Heart right ventricle (tissue), 16 donors: Measurements from ENCODE around the gene RAB25. TPM values are rescaled to one million over a fixed set of nuclear protein-coding genes. Genes with fewer than 3 reads are reported as not detected.

Experiments used
- ATAC-seq, 8 donors: fragments of 200-7000 bp; cut with Tn5 transposase; one replicate each; pipeline ENCODE4 v1.9.1; 2020; ENCODE audit warnings: mild to moderate bottlenecking in 8 of 8, moderate library complexity in 8 of 8, moderate number of reproducible peaks in 1 of 8
- DNase-seq, 2 donors: peaks; one replicate each; pipeline ENCODE4 v3.0.0-alpha.2; 2020
- H3K27ac ChIP-seq, 10 donors: fragments of 200-600 bp; sonication (generic) in 2 of 10; one replicate each; pipeline versions ENCODE4 v1.5.0 to v1.8.0; 2020 to 2022; ENCODE audit warnings: mild to moderate bottlenecking in 3 of 10
- H3K27me3 ChIP-seq, 7 donors: fragments of 200-600 bp; one replicate each; pipeline ENCODE4 v1.8.0; 2021 to 2022; ENCODE audit warnings: mild to moderate bottlenecking in 2 of 7
- H3K36me3 ChIP-seq, 9 donors: fragments of 200-600 bp; sonication (generic) in 1 of 9; one replicate each; pipeline versions ENCODE4 v1.5.0 to v1.8.0; 2020 to 2022; ENCODE audit warnings: mild to moderate bottlenecking in 2 of 9
- H3K4me1 ChIP-seq, 9 donors: fragments of 200-600 bp; sonication (generic) in 1 of 9; one replicate each; pipeline versions ENCODE4 v1.5.0 to v1.8.0; 2020 to 2022; ENCODE audit warnings: mild to moderate bottlenecking in 4 of 9
- H3K4me3 ChIP-seq, 10 donors: fragments of 200-600 bp; sonication (generic) in 2 of 10; one replicate each; pipeline versions ENCODE4 v1.5.0 to v1.8.0; 2020 to 2022; ENCODE audit warnings: mild to moderate bottlenecking in 7 of 10, moderate library complexity in 2 of 10
- H3K9me3 ChIP-seq, 11 donors: fragments of 200-600 bp in 10 of 11; sonication (generic) in 2 of 11; one replicate each; pipeline versions ENCODE4 v1.5.0 to v1.8.0; 2013 to 2022; ENCODE audit warnings: mild to moderate bottlenecking in 2 of 11, control low read depth in 1 of 11, moderate library complexity in 1 of 11
- CTCF ChIP-seq, 9 donors: fragments of 200-600 bp; sonication (generic) in 2 of 9; IDR thresholded peaks; one replicate each; pipeline versions ENCODE4 v1.5.0 to v1.8.0; 2021 to 2022; ENCODE audit warnings: antibody characterized with exemption in 9 of 9, mild to moderate bottlenecking in 5 of 9, moderate library complexity in 1 of 9
- WGBS, 2 donors: extraction: QIAGEN DNeasy Blood & Tissue Kit; methylation state at CpG; one replicate each; pipeline ENCODE4 v1.1.7; 2013; ENCODE audit warnings: inconsistent platforms in 1 of 2; 5-methylcytosine and 5-hydroxymethylcytosine counted together
- intact Hi-C, 10 donors: fragments of 100-400 bp; cut with DNase I; formaldehyde crosslinking; loops; one replicate each; pipeline versions ENCODE4 v1.11.1 to v1.14.2; 2022
- polyA plus RNA-seq, 2 donors: library from polyadenylated mRNA; stranded (reverse); fragments of 200-250 nt; gene quantifications; one replicate each; pipeline ENCODE4 v1.2.3, GENCODE V29; 2013
- total RNA-seq, 10 donors: library from RNA; stranded (reverse); fragmentation: NEBNext Ultra II Directional in 3 of 10; extraction: Animal tissue kit (Norgen Biotek cat#: 25700) in 3 of 10; gene quantifications; one replicate each; pipeline versions ENCODE4 v1.2.1 to v1.2.4, GENCODE V29; 2021 to 2023
- donor health status: Arrhythmogenic right ventricular cardiomyopathy.
- donor health status: ischemic (EF 13 %, LVEDD 7.1; RV severe dilation, severe dysfunction).
- donor health status: healthy with polysubstance abuse.
- donor health status: DM: no; HTN: yes; CAD: no.
- donor health status: DM: no; HTN: no; CAD: no.
- donor health status: ischemic (EF 25% LVEDD 6.9; RV normal size, moderate dysfunction).
- donor health status: ischemic (EF 25% LVEDD 5.7; RV mildly dilated, moderate dysfunction).
- donor health status: healthy.
- donor health status: DM: yes; HTN: yes; CAD: no.
- donor health status: Ischemic cardiomyopathy.
- donor health status: ischemic (EF 35%, LVEDD 5.7; RV mildly dilated, moderate dysfunction).
- donor health status: nonischemic (EF 11% LVEDD 7.7; RV severe dilation, severe dysfunction).
- donor health status: DM: yes; HTN: yes; CAD: no.
- donor health status: PGD.
- donor health status: ischemic (EF 29% LVEDD 5.4; RV normal size, mild dysfunction).
- donor health status: nonischemic (EF 23%, LVEDD 6.1; RV moderate dilation, normal function).

The RAB25 gene
- total and polyA plus RNA-seq, 12 donors, result 0.17 to 0.50 TPM; not detected in 10

- Histone ChIP-seq H3K27me3 (peaks cover 0 to 31% (median 0%) of the 10 kb centered on the region in 7 donors), H3K4me1 (peaks cover 4 to 37% (median 23%) of the 10 kb centered on the region in 9 donors), H3K9me3 (no peaks in the 10 kb centered on the region), H3K4me3 (peak overlapping the region; percentile 67 to 90 (median 79)), H3K36me3 (no peaks in the 10 kb centered on the region), H3K27ac (peak overlapping the region in 3 of 10 donors; percentile 26 to 68 (median 62))
- WGBS, 2 donors, result 1 to 3% methylated on average over 8 to 9 of the region's 10 CpGs
- ATAC-seq, result peak in 1 of 8 donors; percentile 0
- TF ChIP-seq CTCF (IDR thresholded peaks at IDR 0.05), result no peak
- DNase-seq, result no peak
- intact Hi-C loops, result no loop called here
Observed at GRCh38 chr1:156081917-156082308, 21.0 kb downstream of the RAB25 start.

DNA sequence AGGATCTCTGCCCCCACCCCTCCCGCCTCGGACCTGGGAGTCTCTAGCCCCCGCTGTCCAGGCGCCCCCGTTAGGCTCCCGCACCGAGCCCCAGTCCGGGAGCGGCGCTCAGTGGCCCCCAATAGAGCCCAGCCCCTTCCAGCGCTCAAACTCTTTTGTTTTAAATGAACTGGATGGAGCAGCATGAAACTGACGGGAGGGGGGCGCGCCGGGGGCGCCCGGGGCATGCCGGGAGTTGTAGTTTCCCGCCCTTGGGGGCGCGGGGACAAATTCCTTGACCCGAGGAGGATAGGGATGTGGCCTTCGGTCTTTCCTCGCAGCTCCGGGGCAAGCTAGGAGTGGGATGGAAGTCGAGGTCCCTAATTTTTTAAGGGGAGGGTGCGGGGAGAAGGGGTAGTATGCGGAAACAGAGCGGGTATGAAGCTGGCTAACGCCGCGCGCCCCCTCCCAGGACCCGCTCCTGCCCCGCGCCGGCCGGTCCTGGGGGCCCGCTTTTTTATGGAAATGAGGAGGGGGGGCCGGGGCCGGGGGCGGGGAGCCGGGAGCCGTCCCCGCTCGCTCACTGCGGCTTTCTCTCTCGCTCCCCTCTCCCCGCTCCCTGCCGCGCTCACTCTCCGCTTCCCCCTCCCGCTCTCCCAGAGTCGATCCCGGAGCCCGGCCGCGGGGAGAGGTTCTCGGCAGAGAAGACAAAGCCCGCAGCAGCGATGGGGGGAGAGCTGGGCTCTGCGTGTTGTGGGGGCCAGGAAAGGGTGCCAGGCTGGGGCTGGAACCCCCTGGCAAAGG, 21.5 kb downstream of the RAB25 start, which contains the start of gene MEX3A:
MEX3A (minus strand) TSS at position 157 of the 783 bp plus-strand sequence. CDS start 467 bp downstream, outside the sequence.
- Histone ChIP-seq H3K36me3 (no peaks in the 10 kb centered on the region), H3K9me3 (no peaks in the 10 kb centered on the region), H3K4me3 (peak within 1 kb of the TSS; percentile 67 to 90 (median 79)), H3K27ac (peak within 1 kb of the TSS in 7 of 10 donors; percentile 6 to 73 (median 58)), H3K4me1 (peaks cover 4 to 40% (median 23%) of the 10 kb centered on the region in 9 donors), H3K27me3 (peaks cover 0 to 31% (median 0%) of the 10 kb centered on the region in 7 donors)
- peak; percentile 80 to 88 (median 86) for ATAC-seq
- 0 to 1% methylated on average over 50 to 62 of the region's 62 CpGs for WGBS, 2 donors
- peak; percentile 76 to 78 for DNase-seq
- no peak for TF ChIP-seq CTCF (IDR thresholded peaks at IDR 0.05)
- intact Hi-C loops, result no loop called here

- ATAC-seq, result no peak
- DNase-seq, result no peak
- Histone ChIP-seq H3K4me1 (peaks cover 4 to 40% (median 23%) of the 10 kb centered on the region in 9 donors), H3K9me3 (no peaks in the 10 kb centered on the region), H3K4me3 (peak overlapping the region in 2 of 10 donors; percentile 75 to 90), H3K27me3 (peaks cover 0 to 31% (median 0%) of the 10 kb centered on the region in 7 donors), H3K36me3 (no peaks in the 10 kb centered on the region), H3K27ac (no peak overlapping the region)
- TF ChIP-seq CTCF (IDR thresholded peaks at IDR 0.05), result no peak
- 60 to 62% methylated on average over 7 of the region's 7 CpGs for WGBS, 2 donors
- intact Hi-C loops, result no loop called here
Observed at GRCh38 chr1:156083800-156084790, 23.1 kb downstream of the RAB25 start.

DNA sequence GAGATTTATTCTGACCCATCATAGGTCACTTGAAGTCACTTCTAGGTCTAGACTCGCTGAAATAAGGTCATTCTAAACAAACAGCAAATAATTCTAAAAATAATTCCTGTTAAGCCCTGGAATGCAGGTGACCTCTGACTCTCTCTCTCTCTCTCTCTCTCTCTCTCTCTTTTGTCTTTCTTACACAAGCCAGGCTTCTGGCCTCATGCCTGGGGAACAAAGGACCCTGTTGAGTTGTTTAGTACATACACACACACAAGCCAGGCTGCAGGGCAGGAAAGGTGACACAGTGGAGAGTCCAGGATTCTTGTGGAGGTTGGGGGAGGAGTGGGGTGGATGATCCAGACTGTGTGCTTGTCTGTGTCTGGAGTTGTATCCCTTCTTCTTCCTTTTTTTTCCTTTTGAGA, 25.3 kb downstream of the RAB25 start:
- H3K27me3 ChIP-seq, result peaks cover 0 to 29% (median 0%) of the 10 kb centered on the region in 7 donors
- ATAC-seq (peak in 6 of 8 donors; percentile 22 to 53 (median 38)), DNase-seq (no peak)
- no peak overlapping the region for H3K4me3 ChIP-seq
- no peak for TF ChIP-seq CTCF (IDR thresholded peaks at IDR 0.05)
- peak overlapping the region in 1 of 10 donors; percentile 15 for H3K27ac ChIP-seq
- intact Hi-C loops, result no loop called here
- WGBS, 2 donors, result 12 to 27% methylated on average over 1 of the region's 1 CpG
- H3K9me3 ChIP-seq, result no peaks in the 10 kb centered on the region
- H3K4me1 ChIP-seq, result peaks cover 6 to 48% (median 26%) of the 10 kb centered on the region in 9 donors
- no peaks in the 10 kb centered on the region for H3K36me3 ChIP-seq
